GM12892 (cell line): ENCODE measurements around the gene GDA.

Experiments
- POLR2A ChIP-seq: IDR thresholded peaks from 2 replicates; pipeline ENCODE4 v1.6.1; 2011; ENCODE audit warnings: low read depth, low read length, control low read depth
- POLR2AphosphoS5 ChIP-seq: IDR thresholded peaks from 2 replicates; pipeline ENCODE4 v1.6.1; 2011; ENCODE audit warnings: low read depth, low read length, control low read depth

DNA sequence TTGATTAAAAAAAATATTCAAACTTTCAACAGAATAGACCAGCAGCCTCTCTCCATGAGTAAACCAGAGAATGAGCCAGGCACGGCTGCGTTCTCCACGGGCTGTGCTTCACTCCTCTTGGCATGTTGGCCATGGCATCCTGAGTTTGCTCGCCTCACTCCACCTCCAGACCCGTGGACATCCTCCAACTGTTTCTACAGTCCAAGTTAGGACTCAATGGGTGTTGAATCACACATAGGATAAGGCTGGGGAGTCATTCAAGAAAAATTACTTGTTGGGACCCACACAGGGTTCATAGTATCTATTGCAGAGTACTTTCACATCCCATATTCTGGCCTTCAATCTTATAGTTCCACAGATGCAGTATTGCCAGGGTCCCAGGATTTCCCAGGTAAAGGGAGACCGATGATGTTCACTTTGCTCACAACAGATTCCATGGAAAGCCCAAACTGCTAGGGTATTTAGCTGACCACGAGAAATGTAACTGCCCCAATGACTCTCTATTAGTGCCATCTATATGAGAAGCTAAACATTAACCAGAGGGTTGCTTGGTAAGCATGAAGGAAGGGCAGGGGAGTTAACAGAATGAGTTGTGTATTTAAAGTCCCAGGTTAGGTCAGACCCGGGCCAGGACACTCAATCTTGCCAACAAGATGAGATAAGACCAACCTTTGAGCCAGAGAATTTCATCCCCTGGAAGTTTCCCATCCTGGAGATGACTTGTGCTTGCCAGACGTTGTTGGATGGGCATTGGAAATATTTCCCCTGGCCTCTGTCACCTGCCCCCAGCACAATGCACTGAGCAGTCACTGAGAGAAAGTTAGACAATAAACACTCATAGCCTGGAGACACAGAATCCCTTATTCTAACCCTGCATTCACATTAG lies 19.7 kb upstream of the GDA start:
- TF ChIP-seq POLR2A = no peak
- TF ChIP-seq POLR2AphosphoS5 = no peak
